Measurements from ENCODE around the gene CPE.

CPE gene

GRCh38 chr4:165364452-165365080 is 14.2 kb upstream of the CPE start:
- DNase-seq, result no peak

DNA sequence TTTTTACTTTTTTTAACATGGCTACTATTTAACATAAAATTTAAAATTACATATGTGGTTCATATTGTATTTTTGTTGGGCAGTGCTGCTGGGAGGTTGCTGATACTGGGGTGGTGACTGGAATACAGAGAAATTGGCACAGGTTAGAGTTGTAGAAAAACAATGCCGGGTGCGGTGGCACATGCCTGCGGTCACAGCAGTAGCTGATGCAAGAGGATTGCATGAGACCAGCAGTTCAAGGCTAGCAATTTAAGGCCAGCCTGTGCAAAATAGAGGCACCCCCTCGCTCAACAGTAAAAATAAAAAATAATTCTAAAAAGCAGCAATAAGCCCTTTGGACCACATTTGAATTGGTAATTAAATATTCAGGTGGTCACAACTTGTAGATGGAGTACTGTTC is 11.8 kb upstream of the CPE start:
- DNase-seq, result no peak

DNA sequence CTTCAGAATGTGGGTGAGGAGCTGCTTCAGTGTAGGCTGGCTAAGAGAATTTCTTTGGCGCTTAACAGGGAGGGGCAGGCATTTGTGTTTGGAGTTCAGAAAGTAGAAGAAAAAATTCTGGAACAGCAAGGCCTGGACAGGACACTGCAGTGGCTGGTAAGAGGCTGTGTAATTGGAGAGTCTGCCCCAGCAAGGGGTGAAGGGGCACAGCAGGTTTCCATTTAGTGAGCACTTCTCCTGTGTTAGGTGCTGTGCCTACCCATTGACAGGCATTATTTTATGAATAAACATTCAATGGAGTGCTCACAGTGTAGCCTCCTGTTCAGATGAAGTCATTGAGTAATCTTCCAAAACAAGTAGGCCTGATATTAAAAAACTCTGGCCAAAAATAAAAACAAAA is 10.7 kb upstream of the CPE start:
- DNase-seq, result no peak

- no peak for DNase-seq
Observed at GRCh38 chr4:165368567-165368966, 10.2 kb upstream of the CPE start.

- DNase-seq, result no peak
Observed at GRCh38 chr4:165369522-165369921, 9.3 kb upstream of the CPE start.

GRCh38 chr4:165370530-165370929 is 8.3 kb upstream of the CPE start:
- no peak for DNase-seq

- DNase-seq, result no peak
Observed at GRCh38 chr4:165375465-165375864, 3.3 kb upstream of the CPE start.

DNA sequence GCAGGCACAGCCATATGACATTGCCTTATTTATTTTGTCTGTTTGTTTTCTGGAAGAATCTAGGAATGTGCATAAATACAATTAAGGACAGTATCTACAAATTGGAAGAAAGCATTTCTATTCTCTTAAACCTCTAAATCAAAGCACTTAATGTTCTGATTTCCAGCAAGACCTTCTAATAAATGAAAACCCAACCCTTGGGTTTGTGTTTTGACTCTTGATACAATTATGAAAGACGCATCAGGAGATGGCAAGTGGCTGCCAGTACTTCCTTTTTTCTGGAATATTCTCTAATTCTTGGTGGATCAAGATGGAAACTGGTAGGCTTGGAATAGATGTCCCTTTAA is 437 bp upstream of the CPE start:
- no peak for DNase-seq

DNA sequence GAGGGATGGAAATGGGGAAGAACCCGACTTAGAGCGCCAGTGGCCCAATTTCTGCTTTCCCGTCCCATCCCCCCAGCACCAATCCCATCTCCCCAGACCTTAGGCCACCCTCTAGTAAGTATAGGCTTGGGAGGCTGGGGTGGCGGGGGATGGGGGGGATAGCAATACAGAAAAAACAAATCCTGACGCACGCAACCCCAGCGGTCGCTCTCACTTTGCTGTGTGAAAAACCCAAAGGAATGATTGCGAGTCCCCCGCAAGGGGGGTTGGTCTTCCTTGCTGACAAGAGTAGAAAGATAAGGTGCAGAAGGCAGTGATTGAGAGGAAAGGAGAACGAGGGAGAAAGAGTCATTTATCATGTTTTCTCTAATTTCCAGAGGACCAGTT is 863 bp downstream of the CPE start:
- peak in 28 of 56 donors; percentile 2 to 74 (median 40) for DNase-seq

- no peak for DNase-seq
Observed at GRCh38 chr4:165380805-165381204, 2.0 kb downstream of the CPE start.

DNA sequence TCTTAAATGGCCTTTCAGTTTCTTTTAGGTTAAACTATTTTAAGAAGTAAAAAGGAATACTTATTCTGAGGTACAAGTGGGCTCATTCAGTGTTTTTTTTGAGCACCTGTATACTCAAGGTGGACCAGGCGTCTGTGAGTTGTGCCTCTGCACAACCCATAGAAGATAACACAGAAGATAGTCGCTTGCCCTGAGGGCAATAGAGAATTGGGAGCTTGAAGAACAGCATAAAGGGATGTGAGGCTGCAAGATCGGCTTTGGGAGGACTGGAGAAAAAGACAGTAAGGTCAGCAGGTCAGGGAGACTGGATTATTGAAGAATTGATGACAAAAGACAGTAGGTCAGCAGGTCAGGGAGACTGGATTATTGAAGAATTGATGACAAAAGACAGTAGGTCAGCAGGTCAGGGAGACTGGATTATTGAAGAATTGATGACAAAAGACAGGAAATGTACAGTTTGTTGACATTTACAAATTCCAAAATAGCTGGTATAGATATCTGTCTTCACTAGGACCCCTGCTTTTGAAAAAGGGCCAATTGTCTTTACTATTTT is 3.1 kb downstream of the CPE start:
- DNase-seq, result no peak

DNA sequence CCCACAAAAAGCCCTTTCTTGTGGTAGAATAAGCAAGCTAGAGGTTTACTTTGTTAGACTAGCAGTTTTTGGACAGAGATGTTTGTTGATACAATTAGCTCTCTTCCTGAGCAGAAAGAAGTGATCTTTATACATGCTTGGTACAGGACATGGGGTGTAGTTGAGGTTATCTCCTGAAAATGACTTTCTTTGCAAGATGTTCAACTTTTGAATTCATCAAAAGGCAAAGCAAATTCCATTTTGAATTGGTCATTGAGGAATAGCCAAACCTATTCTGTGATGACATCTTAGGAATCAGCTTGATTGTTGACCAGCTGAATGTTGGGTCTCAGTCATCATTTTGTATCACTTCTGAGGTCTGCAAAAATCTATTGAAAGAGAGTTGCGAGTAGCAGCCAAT is 3.8 kb downstream of the CPE start:
- DNase-seq, result no peak

GRCh38 chr4:165383591-165384073 is 4.8 kb downstream of the CPE start:
- DNase-seq, result no peak

GRCh38 chr4:165384186-165384585 is 5.4 kb downstream of the CPE start:
- no peak for DNase-seq

DNA sequence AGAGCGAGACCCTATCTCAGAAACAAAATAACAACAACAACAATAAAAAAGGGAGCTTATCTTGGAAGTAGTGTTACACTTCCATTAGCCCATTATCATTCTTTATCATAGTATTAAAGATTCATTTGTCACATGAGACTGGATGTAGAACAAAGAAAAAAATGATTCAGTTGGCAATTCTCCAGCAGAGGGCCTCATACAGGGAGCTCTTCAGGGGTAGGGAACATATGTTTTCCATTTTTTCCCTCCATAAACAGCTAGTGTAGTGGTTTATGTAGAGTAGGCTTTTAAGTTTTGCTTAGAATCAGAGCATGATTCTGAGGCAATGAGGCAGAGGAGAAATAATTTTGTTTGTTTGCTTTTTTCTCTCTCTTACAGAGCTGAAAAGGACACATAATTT is 5.8 kb downstream of the CPE start:
- DNase-seq, result no peak

- DNase-seq, result peak in 4 of 56 donors; percentile 0 to 6 (median 4)
Observed at GRCh38 chr4:165385126-165385525, 6.3 kb downstream of the CPE start.

DNA sequence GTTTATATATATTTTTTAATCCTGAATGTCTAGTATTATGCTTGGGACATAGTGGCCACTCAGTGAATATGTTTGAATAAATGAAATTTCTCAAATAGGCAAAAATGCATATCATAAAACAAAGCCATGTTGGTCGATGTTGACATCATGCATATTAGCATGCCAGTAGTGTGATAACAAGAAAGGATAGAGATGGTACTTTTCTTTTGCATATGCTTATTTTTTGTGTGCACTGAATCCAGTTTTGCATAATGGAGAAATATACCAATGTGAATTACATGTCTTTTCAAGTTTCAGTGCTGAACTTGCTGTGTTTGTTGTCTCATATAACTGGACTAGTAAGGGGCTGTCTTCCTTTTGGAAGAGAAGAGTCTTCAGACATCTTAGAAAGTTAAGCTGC is 7.5 kb downstream of the CPE start:
- no peak for DNase-seq

DNA sequence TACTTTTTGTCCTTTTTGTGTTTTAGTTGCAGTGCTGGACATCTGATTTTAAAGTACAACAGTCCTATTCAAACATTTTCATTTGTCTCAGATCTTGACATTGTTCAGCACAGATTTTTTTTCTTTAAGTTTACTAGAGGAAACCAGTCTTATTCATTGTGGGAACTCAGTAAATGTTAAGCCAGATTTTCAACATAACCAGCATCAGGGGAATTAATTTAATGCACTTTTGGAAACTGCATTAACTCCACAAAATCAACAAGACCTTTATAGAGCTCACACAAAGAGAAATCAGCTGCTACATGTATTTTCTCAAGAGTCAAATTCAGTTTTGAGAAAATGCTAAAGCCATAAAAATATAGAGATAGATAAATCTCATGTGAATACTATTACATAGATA is 9.9 kb downstream of the CPE start:
- no peak for DNase-seq

GRCh38 chr4:165393051-165393450 is 14.2 kb downstream of the CPE start:
- DNase-seq, result no peak

DNA sequence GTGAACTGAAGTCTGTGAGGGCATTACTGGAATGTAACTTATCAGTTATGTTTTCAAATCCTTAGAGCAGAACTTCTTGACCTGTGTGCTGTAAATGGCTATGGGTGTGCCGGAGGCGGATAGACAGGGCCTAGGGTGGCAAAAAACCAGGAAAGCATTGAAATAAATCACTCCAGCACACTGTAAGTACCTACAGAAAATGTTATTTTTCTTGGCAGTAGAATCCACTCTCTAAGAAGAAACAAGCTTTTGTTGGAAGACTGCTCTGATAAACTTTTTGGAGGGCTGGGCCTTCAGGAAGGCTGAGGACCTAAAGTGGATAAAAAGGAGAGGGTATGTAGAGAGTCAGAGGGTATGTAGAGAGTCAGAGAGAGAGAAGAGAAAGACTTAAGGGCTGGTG is 14.9 kb downstream of the CPE start:
- no peak for DNase-seq

- DNase-seq, result no peak
Observed at GRCh38 chr4:165394275-165394674, 15.5 kb downstream of the CPE start.

- peak in 25 of 56 donors; percentile 5 to 76 (median 26) for DNase-seq
Observed at GRCh38 chr4:165398570-165398969, 19.8 kb downstream of the CPE start.

DNA sequence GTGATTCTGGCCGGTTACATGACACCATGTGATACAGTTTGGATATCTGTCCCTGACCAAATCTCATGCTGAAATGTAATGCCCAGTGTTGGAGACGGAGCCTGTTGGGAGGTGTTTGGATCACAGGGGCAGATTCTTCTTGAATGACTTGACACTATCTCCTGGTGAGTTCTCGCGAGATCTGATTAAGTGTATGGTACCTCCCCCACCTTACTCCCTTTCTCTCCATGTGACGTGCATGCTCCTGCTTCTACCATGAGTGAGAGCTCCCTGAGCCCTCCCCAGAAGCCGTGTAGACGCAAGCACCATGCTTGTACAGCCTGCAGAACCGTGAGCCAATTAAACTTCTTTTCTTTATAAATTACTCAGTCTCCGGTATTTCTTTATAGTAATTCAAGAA is 23.6 kb downstream of the CPE start:
- no peak for DNase-seq

GRCh38 chr4:165403048-165403447 is 24.2 kb downstream of the CPE start:
- DNase-seq, result no peak

Data from nucleus accumbens (tissue), 56 donors.